HFFc6 (cell line): ENCODE results near the gene SDSL. TPM values are rescaled to one million over a fixed set of nuclear protein-coding genes. Genes with fewer than 3 reads are reported as not detected.

Experiments
- DNase-seq: peaks from one replicate; pipeline ENCODE4 v3.0.0-alpha.2; 2018
- H3K27ac Mint-ChIP-seq: 2 replicates; pipeline ENCODE4 v1.8.0; 2020; ENCODE audit warnings: mild to moderate bottlenecking, mixed read lengths
- H3K27me3 Mint-ChIP-seq: 2 replicates; pipeline ENCODE4 v1.8.0; 2021; ENCODE audit warnings: mild to moderate bottlenecking, moderate library complexity, mixed read lengths; ENCODE audit not compliant: insufficient read depth
- H3K36me3 Mint-ChIP-seq: 2 replicates; pipeline ENCODE4 v1.8.0; 2021; ENCODE audit warnings: low read depth, mixed read lengths
- H3K4me1 Mint-ChIP-seq: 2 replicates; pipeline ENCODE4 v1.8.0; 2020; ENCODE audit warnings: low read depth, mixed read lengths
- H3K4me3 Mint-ChIP-seq: 2 replicates; pipeline ENCODE4 v1.8.0; 2020; ENCODE audit warnings: mild to moderate bottlenecking, moderate library complexity, mixed read lengths
- H3K9me3 Mint-ChIP-seq: 2 replicates; pipeline ENCODE4 v1.8.0; 2020; ENCODE audit warnings: mild to moderate bottlenecking, mixed read lengths
- total RNA-seq, 6 experiments: library from RNA; stranded (reverse); fragmentation: NEBNext Ultra II Directional; extraction: Animal tissue kit (Norgen Biotek cat#: 25700); gene quantifications; 2 replicates in 1 of 6; 3 replicates in 5 of 6; pipeline ENCODE4 v1.2.3, GENCODE V29; 2021
- TF ChIP-seq, protein P1 (sequence below): fragments of 200-600 bp; sonication (generic); IDR thresholded peaks from 2 replicates; pipeline ENCODE4 v1.5.0; 2021; ENCODE audit warnings: antibody characterized with exemption, mild to moderate bottlenecking

The SDSL gene
- total RNA-seq, 6 experiments from 2014 or later, result 8.5 to 11.6 (median 10.4) TPM

- Mint-ChIP-seq H3K4me1 (no peaks in the 10 kb centered on the region), H3K36me3 (no peaks in the 10 kb centered on the region), H3K27me3 (peaks cover 13% of the 10 kb centered on the region), H3K4me3 (no peak overlapping the region), H3K27ac (no peak overlapping the region), H3K9me3 (no peaks in the 10 kb centered on the region)
- no peak for DNase-seq
- TF ChIP-seq, protein P1, sequence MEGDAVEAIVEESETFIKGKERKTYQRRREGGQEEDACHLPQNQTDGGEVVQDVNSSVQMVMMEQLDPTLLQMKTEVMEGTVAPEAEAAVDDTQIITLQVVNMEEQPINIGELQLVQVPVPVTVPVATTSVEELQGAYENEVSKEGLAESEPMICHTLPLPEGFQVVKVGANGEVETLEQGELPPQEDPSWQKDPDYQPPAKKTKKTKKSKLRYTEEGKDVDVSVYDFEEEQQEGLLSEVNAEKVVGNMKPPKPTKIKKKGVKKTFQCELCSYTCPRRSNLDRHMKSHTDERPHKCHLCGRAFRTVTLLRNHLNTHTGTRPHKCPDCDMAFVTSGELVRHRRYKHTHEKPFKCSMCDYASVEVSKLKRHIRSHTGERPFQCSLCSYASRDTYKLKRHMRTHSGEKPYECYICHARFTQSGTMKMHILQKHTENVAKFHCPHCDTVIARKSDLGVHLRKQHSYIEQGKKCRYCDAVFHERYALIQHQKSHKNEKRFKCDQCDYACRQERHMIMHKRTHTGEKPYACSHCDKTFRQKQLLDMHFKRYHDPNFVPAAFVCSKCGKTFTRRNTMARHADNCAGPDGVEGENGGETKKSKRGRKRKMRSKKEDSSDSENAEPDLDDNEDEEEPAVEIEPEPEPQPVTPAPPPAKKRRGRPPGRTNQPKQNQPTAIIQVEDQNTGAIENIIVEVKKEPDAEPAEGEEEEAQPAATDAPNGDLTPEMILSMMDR, result no peak
Measured at GRCh38 chr12:113401066-113402000, 20.8 kb upstream of the SDSL start.

- Mint-ChIP-seq H3K27me3 (peaks cover 9% of the 10 kb centered on the region), H3K9me3 (no peaks in the 10 kb centered on the region), H3K4me1 (peaks cover 2% of the 10 kb centered on the region), H3K36me3 (no peaks in the 10 kb centered on the region), H3K4me3 (no peak overlapping the region), H3K27ac (no peak overlapping the region)
- TF ChIP-seq, protein P1, result no peak
- DNase-seq, result no peak
Measured at GRCh38 chr12:113402586-113403260, 19.5 kb upstream of the SDSL start.

GRCh38 chr12:113403435-113404415 lies 18.5 kb upstream of the SDSL start, which contains the start of gene SDS:
SDS (minus strand) TSS chr12:113403887; CDS start chr12:113399708, 4,179 bp downstream.
- Mint-ChIP-seq H3K9me3 (no peaks in the 10 kb centered on the region), H3K4me3 (no peak within 1 kb of the TSS), H3K36me3 (no peaks in the 10 kb centered on the region), H3K27me3 (peaks cover 8% of the 10 kb centered on the region), H3K27ac (no peak within 1 kb of the TSS), H3K4me1 (peaks cover 11% of the 10 kb centered on the region)
- DNase-seq, result no peak
- TF ChIP-seq, protein P1, result no peak

GRCh38 chr12:113405694-113406093 lies 16.5 kb upstream of the SDSL start:
- Mint-ChIP-seq H3K9me3 (no peaks in the 10 kb centered on the region), H3K4me1 (peaks cover 11% of the 10 kb centered on the region), H3K4me3 (no peak overlapping the region), H3K27ac (no peak overlapping the region), H3K27me3 (peaks cover 7% of the 10 kb centered on the region; the same call in 1 of the 2 replicates), H3K36me3 (no peaks in the 10 kb centered on the region)
- TF ChIP-seq, protein P1, result no peak
- DNase-seq, result no peak
